ENCODE results near the gene LMF1.

The LMF1 gene

GRCh38 chr16:872436-873242 is 98.1 kb downstream of the LMF1 start:
- DNase-seq (ENCODE audit: low spot score in 2 of 2) (no peak), ATAC-seq (ENCODE audit: low read depth) (no peak)
- Mint-ChIP-seq H3K4me1 (peaks cover 8% of the 10 kb centered on the region), H3K27me3 (no peaks in the 10 kb centered on the region), H3K36me3 (peaks cover 16% of the 10 kb centered on the region), H3K27ac (no peak overlapping the region), H3K9me3 (no peaks in the 10 kb centered on the region), H3K4me3 (no peak overlapping the region)

DNA sequence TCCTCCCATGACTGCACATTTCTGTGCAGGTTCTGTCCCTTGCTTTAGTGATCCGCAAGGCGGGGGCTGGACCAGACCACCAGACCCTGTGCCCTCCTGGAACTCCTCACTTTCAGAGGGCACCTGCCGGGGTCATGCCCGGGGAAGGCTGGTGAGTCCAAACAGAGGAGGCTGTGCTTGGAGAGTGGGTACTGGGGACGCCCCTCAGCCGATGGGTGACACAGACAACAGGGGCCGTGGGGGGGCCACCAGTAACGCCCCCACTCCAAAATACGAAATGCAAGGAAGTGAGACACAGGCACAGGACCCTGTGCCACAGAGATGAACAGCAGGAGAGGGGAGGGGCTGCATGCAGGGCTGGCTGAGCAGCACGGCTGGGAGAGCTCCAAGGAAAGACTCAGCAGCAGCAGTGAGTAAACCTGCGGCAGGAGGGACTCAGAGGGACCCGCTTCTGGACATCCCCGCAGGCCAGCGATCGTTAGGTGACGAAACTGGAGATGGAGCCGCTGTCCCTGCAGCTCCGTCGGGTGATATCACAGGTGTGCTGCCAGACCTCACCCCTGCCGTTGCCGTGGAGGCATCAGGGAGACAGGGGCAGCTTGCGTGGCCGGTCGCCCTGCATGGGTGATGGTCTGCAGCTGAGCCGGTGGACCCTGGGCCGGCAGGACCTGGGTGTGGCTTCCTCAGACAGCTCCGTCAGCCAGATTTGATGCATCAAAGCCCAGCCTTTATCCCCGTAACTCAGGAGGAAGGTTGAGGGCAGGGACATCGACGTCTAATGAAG is 99.0 kb downstream of the LMF1 start:
- Mint-ChIP-seq H3K9me3 (no peaks in the 10 kb centered on the region), H3K27me3 (no peaks in the 10 kb centered on the region), H3K4me3 (no peak overlapping the region), H3K36me3 (peaks cover 16% of the 10 kb centered on the region), H3K4me1 (peaks cover 2% of the 10 kb centered on the region), H3K27ac (no peak overlapping the region)
- ATAC-seq (ENCODE audit: low read depth) (no peak), DNase-seq (ENCODE audit: low spot score in 2 of 2) (no peak)

- Mint-ChIP-seq H3K27me3 (no peaks in the 10 kb centered on the region), H3K4me1 (no peaks in the 10 kb centered on the region), H3K4me3 (no peak overlapping the region), H3K27ac (no peak overlapping the region), H3K9me3 (no peaks in the 10 kb centered on the region), H3K36me3 (peaks cover 18% of the 10 kb centered on the region)
- DNase-seq (ENCODE audit: low spot score in 2 of 2) (no peak), ATAC-seq (ENCODE audit: low read depth) (no peak)
Observed at GRCh38 chr16:870856-871561, 99.8 kb downstream of the LMF1 start.

- DNase-seq (ENCODE audit: low spot score in 2 of 2) (no peak), ATAC-seq (ENCODE audit: low read depth) (no peak)
- no peak overlapping the region for H3K27ac Mint-ChIP-seq
- H3K27me3 Mint-ChIP-seq = no peaks in the 10 kb centered on the region
- no peaks in the 10 kb centered on the region for H3K9me3 Mint-ChIP-seq
- H3K36me3 Mint-ChIP-seq = peaks cover 14% of the 10 kb centered on the region
- H3K4me1 Mint-ChIP-seq = no peaks in the 10 kb centered on the region
- H3K4me3 Mint-ChIP-seq = no peak overlapping the region
Observed at GRCh38 chr16:869823-870641, 100.8 kb downstream of the LMF1 start.

- DNase-seq (ENCODE audit: low spot score in 2 of 2) (no peak), ATAC-seq (ENCODE audit: low read depth) (no peak)
- no peaks in the 10 kb centered on the region for H3K9me3 Mint-ChIP-seq
- H3K36me3 Mint-ChIP-seq = peaks cover 12% of the 10 kb centered on the region
- no peaks in the 10 kb centered on the region for H3K4me1 Mint-ChIP-seq
- H3K4me3 Mint-ChIP-seq = no peak overlapping the region
- no peaks in the 10 kb centered on the region for H3K27me3 Mint-ChIP-seq
- no peak overlapping the region for H3K27ac Mint-ChIP-seq
Observed at GRCh38 chr16:868846-869822, 101.7 kb downstream of the LMF1 start.

- H3K27ac Mint-ChIP-seq = no peak overlapping the region
Observed at GRCh38 chr16:868386-868755, 102.4 kb downstream of the LMF1 start.

GRCh38 chr16:867421-868385 is 103.1 kb downstream of the LMF1 start:
- DNase-seq (ENCODE audit: low spot score in 2 of 2) (no peak), ATAC-seq (ENCODE audit: low read depth) (no peak)
- peaks cover 11% of the 10 kb centered on the region for H3K36me3 Mint-ChIP-seq
- H3K27me3 Mint-ChIP-seq = no peaks in the 10 kb centered on the region
- no peak overlapping the region for H3K27ac Mint-ChIP-seq
- no peaks in the 10 kb centered on the region for H3K9me3 Mint-ChIP-seq
- H3K4me1 Mint-ChIP-seq = peaks cover 8% of the 10 kb centered on the region
- no peak overlapping the region for H3K4me3 Mint-ChIP-seq

More at GRCh38 chr16:868386-868755, 102.4 kb downstream of the LMF1 start:
- no peak overlapping the region for H3K4me3 Mint-ChIP-seq
- DNase-seq (ENCODE audit: low spot score in 2 of 2) (no peak), ATAC-seq (ENCODE audit: low read depth) (no peak)
- no peaks in the 10 kb centered on the region for H3K9me3 Mint-ChIP-seq
- peaks cover 10% of the 10 kb centered on the region for H3K36me3 Mint-ChIP-seq
- peaks cover 7% of the 10 kb centered on the region for H3K4me1 Mint-ChIP-seq
- H3K27me3 Mint-ChIP-seq = no peaks in the 10 kb centered on the region

- H3K9me3 Mint-ChIP-seq = peaks cover 4% of the 10 kb centered on the region
- H3K4me1 Mint-ChIP-seq = peaks cover 8% of the 10 kb centered on the region
- no peak for ATAC-seq (ENCODE audit: low read depth)
- peaks cover 12% of the 10 kb centered on the region for H3K36me3 Mint-ChIP-seq
- H3K4me3 Mint-ChIP-seq = no peak overlapping the region
- H3K27ac Mint-ChIP-seq = no peak overlapping the region
- no peak for DNase-seq (ENCODE audit: low spot score in 2 of 2)
- no peaks in the 10 kb centered on the region for H3K27me3 Mint-ChIP-seq
Observed at GRCh38 chr16:866252-866896, 104.4 kb downstream of the LMF1 start.

- Mint-ChIP-seq H3K9me3 (peaks cover 4% of the 10 kb centered on the region), H3K4me3 (no peak overlapping the region), H3K27me3 (no peaks in the 10 kb centered on the region), H3K4me1 (peaks cover 8% of the 10 kb centered on the region), H3K36me3 (peaks cover 12% of the 10 kb centered on the region), H3K27ac (no peak overlapping the region)
- no peak for DNase-seq (ENCODE audit: low spot score in 2 of 2)
- no peak for ATAC-seq (ENCODE audit: low read depth)
Observed at GRCh38 chr16:865026-865425, 105.8 kb downstream of the LMF1 start.

DNA sequence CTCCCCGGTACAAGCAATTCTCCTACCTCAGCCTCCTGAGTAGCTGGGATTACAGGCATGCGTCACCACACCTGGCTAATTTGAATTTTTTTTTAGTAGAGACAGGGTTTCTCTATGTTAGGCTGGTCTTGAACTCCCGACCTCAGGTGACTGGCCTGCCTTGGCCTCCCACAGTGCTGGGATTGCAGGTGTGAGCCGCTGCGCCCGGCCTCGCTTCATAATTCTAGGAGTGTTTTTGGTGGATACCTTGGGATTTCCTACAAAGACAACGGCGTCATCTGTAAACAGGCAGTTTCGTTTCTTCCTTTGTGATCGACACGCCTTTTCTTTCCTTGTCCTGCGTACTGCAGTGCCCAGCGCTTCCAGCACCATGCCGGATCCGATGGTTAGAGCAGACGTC is 109.3 kb downstream of the LMF1 start:
- peaks cover 10% of the 10 kb centered on the region for H3K4me1 Mint-ChIP-seq
- H3K27ac Mint-ChIP-seq = no peak overlapping the region
- no peaks in the 10 kb centered on the region for H3K27me3 Mint-ChIP-seq
- peaks cover 6% of the 10 kb centered on the region for H3K9me3 Mint-ChIP-seq
- no peak overlapping the region for H3K4me3 Mint-ChIP-seq
- DNase-seq (ENCODE audit: low spot score in 2 of 2) = no peak
- ATAC-seq (ENCODE audit: low read depth) = no peak
- H3K36me3 Mint-ChIP-seq = peaks cover 13% of the 10 kb centered on the region

GRCh38 chr16:860891-861290 is 109.9 kb downstream of the LMF1 start:
- no peak for DNase-seq (ENCODE audit: low spot score in 2 of 2)
- H3K4me1 Mint-ChIP-seq = peaks cover 10% of the 10 kb centered on the region
- peaks cover 12% of the 10 kb centered on the region for H3K36me3 Mint-ChIP-seq
- H3K4me3 Mint-ChIP-seq = no peak overlapping the region
- H3K27me3 Mint-ChIP-seq = no peaks in the 10 kb centered on the region
- ATAC-seq (ENCODE audit: low read depth) = no peak
- H3K27ac Mint-ChIP-seq = no peak overlapping the region
- H3K9me3 Mint-ChIP-seq = peaks cover 6% of the 10 kb centered on the region
